ENCODE data around the gene LCN9.

GRCh38 chr9:135648494-135649410 lies 14.4 kb upstream of the LCN9 start:
- TF ChIP-seq, protein P1, sequence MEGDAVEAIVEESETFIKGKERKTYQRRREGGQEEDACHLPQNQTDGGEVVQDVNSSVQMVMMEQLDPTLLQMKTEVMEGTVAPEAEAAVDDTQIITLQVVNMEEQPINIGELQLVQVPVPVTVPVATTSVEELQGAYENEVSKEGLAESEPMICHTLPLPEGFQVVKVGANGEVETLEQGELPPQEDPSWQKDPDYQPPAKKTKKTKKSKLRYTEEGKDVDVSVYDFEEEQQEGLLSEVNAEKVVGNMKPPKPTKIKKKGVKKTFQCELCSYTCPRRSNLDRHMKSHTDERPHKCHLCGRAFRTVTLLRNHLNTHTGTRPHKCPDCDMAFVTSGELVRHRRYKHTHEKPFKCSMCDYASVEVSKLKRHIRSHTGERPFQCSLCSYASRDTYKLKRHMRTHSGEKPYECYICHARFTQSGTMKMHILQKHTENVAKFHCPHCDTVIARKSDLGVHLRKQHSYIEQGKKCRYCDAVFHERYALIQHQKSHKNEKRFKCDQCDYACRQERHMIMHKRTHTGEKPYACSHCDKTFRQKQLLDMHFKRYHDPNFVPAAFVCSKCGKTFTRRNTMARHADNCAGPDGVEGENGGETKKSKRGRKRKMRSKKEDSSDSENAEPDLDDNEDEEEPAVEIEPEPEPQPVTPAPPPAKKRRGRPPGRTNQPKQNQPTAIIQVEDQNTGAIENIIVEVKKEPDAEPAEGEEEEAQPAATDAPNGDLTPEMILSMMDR (conservative IDR thresholded peaks at IDR 0.05; ENCODE audit: low read depth, low read length) = no peak
- TF ChIP-seq USF2 (IDR thresholded peaks at IDR 0.05; ENCODE audit: low read depth, low read length) (no peak), MXI1 (IDR thresholded peaks at IDR 0.05; ENCODE audit: borderline replicate concordance, low read depth, low read length) (no peak), SMC3 (IDR thresholded peaks at IDR 0.05; ENCODE audit: low read depth, low read length) (no peak), POLR2A (IDR thresholded peaks at IDR 0.05; ENCODE audit: low read depth, low read length) (no peak), RCOR1 (IDR thresholded peaks at IDR 0.05; ENCODE audit: insufficient replicate concordance, low read length) (no peak), MAFK (IDR thresholded peaks at IDR 0.05; ENCODE audit: low read depth, low read length) (no peak), CEBPB (IDR thresholded peaks at IDR 0.05; ENCODE audit: low read depth, low read length) (no peak)
